OCI-M2 (cell line): ENCODE results near the gene DENND4A.
A peak's percentile ranks its signal among the peaks of the same experiment; 100 is the strongest.

Experiments used
- DNase-seq: peaks from one replicate; lab custom pipeline; 2025; ENCODE audit not compliant: unreplicated experiment; lab: John Stamatoyannopoulos, UW

The DENND4A gene

DNA sequence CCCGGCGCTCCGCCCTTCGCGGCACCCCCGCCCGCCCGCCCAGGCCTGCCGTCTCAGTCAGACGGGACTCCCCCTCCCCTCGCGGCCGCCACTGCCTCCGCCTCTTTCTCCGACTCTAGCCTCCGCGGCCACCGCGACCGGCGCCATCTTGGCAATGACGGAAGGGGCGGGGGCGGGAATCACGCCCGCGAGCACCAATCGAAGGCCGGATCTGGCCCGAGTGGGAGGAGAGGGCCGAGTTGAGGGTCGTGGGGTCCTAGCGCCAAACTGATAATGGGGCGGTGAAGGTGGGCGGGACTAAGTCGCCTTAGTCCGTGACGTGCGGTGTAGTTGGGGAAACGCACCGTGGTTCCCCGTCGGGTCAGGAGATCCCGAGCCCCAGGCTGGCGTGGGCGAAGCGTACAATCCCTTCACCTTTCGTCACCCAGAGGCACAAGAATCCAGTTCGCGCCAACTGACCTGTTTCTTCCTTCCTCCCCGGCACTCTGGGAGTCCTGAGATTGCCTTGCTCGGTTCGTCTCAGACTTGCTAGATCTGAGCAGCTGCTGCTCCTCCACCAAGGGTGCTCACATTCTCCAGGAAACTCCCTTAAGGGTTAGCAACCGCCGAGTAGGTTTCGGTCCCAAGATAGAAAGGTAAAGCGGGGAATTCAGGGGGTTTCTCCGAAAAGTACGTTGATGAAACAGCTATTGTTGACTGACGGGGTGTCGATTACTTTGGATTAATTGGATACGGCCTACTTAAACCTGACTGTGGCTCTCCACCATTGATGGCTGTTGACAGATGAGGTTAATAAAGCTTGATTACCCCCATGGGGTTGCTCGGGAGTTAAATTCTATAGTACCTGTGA, at the start of gene DENND4A:
TSS of gene DENND4A (minus strand) at position 156 of the 850 bp plus-strand sequence. CDS start 35,843 bp downstream, outside the sequence.
- peak; percentile 85 for DNase-seq

DNA sequence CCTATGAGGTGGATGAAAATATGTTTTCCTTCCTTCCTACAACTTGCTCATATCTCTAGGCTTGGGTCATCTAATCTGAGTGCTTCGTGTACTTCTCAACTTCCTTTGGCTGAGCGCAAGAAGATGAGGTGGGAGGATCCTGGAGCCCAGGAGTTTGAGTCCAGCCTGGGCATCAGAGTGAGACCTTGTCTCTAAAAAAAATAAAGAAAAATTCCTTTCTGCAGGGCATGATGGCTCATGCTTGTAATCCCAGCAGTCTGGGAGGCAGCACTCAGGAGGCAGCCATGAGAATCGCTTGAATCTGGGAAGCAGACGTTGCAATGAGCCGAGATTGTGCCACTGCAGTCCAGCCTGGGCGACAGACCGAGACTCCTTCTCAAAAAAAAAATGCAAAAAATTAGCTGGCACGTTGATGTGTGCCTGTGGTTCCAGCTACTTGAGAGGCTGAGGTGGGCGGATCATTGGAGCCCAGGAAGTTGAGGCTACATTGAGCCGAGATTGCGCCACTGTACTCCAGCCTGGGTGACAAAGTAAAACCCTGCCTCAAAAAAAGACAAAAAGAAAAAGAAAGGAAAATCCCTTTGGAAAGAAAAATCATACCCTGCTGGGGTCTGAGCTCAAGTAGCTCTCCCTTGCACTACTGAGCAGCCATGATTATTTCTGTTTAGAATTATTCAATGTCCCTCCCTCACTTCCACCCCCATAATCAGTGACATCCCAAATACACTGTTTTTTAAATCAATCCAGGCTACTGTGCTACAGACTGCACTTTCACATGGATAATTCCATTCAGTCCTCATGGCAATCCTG, 49.2 kb upstream of the DENND4A start:
- DNase-seq: no peak

DNA sequence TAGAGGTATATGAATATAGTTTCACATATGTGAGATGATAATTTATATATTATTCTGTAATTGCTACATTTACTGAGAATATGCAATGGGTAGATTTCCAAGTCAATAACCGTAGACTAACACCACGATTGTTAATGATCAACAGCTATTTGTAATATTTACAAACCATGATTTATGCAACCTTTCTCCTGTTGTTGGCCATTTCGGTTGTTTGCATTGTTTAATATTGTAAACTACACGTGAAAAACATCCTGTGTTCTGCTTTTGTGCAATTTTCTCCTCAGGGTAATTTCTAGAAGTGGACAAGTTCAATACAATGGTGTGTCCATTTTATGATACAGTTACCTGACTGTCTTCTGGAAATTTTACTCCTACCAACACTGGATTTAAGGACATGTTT, 47.9 kb upstream of the DENND4A start:
- DNase-seq: no peak

DNA sequence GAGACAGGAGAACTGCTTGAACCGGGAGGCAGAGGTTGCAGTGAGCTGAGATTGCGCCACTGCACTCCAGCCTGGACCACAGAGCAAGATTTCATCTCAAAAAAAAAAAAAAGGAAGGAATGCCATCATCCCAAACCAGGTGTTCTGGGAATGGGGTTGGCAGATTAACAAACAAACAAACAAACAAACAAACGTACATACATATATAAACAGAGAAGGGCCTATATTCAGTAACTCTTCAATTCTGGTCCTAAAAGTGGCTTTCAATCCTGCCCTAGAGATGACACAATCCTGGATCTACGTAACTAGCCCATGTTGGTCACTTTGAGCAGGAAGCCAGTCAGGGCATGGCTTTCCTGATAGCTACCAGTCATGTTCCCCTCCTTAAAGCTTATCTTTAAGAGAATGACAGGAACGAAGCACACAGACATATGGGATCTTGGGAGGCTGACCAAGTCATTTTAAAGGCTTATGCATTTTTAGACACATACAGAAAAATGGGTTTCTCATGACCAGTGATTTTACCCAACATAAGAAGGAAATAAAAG, 47.3 kb upstream of the DENND4A start:
- peak; percentile 35 for DNase-seq

DNA sequence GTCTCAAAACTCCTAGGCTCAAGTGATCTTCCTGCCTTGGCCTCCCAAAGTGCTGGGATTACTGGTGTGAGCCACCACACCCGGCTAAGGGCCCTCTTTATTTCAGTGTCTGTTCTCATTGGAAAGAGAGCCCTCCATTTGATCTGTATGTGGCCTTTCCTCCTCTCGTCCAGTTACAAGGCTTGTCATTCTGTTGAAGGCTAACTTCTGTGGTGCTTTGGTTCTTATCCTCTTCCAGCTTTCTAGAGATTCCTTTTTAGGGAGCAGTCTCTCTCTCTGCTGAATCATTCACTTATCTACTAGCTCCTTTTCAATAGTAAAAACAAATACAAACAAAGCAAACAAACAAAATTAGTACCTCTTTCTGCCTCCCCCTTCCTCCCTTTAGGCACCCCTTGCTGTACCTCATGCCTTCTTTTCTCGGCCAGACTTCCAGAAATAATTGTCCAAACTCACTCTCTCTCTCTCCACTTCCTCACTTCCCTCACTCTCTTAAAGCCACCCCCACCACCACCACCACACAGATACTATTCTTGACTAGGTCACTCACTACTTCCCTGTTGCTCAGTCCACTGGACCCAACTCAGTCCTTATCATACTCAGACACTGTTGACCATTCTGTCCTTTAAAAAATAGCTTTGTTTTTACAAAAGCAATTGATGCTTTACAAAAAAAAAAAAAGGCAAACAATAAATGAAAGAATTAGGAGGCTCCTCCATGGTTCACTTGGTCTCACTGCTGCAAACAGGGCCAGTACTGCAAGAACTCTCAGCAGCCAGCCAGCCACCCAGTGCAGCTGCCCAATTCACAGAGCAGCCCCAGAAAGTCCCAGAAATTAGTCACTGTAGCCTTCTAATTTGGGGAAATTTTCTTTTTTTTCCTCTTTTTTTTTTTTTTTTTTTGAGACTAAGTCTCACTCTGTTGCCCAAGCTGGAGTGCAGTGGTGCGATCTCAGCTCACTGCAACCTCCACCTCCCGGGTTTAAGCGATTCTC, 45.5 kb upstream of the DENND4A start:
- DNase-seq: peak; percentile 67

DNA sequence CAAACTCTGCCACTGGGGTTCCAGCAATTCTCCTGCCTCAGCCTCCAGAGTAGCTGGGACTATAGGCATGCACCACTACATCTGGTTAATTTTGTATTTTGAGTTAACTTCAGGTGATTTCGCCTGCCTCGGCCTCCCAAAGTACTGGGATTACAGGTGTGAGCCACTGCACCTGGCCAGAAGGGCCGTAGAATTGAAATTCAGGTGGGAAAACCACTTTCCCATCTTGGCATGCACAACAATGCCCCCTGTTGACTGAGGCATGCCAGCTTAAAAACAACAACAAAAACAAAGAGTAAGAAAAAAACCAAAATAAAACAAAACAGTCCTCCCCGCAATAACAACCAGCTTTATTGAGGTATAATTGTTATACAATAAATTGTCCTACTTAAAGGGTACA, 44.6 kb upstream of the DENND4A start:
- DNase-seq: no peak

DNA sequence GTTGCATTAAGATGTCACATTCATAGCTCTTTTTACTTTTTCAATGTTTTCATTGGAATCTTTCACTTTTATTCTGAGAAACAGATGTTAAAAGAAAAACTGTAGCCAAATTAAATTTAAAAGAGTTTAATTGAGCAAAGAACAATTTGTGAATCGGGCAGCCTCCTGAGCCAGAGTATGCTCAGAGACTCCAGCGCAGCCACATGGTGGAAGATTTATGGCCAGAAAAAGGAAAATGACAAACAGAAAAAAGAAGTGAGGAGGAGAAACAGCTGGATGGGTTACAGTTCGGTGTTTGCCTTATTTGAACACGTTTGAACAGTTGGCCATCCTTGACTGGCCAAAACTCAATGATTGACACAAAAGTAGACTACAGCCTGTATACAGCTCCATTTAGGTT, 43.4 kb upstream of the DENND4A start:
- no peak for DNase-seq

DNA sequence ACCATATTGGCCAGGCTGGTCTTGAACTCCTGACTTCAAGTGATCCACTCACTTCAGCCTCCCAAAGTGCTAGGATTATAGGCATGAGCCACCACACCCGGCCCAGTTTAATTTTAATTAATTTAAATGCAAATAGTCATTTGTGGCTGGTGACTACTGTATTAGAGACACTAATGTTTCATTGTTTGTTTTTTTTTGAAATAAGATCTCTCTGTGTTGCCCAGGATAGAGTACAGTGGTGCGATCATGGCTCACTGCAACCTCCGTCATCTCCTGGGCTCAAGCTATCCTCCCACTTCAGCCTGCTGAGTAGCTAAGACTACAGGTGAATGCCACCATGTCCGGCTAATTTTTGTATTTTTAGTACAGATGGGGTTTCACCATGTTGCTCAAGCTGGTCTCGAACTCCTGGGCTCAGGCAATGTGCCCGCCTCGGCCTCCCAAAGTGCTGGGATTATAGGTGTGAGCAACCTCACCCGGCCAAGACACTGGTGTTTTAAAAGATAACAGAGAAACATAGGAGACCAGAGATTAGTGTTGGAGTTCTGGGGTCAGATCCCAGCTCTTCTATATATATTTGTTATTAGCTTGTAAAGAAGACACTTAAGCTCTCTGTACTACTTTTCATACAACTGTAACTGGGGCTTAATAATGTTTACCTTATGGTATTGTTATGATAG, 42.6 kb upstream of the DENND4A start:
- no peak for DNase-seq

DNA sequence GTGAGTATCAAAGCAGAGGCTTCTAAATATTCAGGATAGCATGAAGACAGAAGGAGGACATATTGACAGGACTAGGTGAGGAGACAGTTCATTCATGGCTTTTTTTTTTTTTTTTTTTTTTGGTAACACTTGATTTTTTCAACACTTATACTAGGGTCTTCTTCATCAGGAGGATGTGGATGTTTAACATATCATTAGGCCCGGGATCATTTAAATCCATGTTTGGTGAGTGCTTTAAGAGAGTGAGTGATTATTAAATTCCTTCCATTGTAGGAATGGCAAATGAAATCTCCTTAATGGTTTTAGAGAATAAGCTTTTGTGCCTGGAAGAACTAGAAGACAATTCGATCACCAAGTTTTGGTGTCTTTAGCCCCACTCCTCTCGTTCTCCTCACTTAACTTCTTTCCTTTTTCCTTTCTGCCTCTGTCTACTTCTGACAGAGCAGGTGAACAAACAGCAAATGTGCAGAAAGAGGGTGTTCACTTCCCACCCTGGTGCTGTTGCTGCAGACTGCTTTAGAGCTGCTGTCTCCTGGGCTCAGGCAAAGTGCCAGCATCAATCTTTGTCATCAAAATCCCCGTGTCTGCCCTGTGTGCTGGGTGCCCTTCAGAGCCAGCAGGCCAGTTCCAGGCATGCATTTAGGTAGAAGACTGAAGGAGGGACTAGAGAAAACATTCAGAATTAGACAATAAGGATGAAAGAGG, 41.6 kb upstream of the DENND4A start:
- DNase-seq: no peak

DNA sequence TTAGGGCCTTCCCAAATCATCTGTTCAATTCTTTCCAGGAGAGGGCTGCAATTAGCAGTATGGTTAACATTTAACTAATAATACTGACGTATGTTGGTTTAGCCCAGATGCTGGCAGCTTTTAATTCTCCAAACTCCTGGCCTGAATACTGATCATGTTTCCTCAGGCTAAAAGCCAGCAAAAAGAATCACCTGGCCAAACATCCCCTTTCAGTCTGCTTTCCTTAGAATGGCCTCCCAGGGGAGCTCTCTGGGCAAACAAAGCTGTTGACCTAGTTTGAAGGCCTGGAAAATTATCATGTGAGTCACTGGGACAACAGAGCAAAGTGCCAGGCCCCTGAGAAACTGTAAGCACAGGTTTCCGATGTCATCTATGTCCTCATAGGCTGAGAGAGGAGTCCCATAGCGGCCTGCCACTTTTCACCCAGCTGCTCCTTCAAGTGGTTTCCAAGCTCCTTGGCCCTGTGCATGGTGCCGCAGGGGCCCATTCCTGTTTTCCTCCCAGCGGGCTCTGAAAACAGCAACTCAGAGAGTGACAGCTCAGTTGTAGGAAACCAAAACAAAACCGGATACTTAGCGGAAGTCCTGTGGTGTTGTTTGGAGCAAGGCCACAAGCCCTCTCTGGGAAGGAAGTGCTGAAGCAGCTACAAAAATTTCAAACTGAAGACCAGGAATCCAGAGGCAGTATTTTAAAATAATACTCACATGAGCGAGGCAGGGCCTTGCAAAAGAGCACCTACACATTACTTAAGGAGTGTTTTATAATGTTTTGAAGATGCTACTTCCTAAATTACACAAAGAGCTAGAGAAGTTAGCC, 40.7 kb upstream of the DENND4A start:
- no peak for DNase-seq

DNA sequence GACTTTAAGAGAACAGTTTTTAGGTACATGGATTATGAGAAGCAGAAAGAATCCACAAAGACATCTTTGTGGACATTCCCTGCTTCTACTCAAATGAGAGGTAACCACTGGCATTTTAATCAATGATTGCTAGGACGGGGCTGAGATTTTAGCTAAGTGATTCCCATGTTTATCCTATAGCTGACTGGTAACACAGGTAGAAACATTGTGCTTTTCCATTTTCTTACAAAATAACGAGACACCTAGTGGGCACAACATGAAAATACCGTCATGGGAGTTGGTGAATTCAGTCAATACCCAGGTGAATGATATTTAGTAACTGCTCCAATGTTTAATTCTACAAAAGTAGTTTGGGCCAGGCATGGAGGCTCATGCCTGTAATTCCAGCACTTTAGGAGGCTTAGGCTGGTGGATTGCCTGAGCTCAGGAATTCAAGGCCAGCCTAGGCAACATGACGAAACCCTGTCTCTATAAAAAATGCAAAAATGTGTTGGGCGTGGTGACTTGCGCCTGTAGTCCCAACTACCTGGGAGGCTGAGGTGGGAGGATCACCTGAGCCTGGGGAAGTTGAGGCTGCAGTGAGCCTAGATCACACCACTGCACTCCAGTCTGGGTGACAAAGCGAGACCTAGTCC, 37.2 kb upstream of the DENND4A start:
- no peak for DNase-seq

DNA sequence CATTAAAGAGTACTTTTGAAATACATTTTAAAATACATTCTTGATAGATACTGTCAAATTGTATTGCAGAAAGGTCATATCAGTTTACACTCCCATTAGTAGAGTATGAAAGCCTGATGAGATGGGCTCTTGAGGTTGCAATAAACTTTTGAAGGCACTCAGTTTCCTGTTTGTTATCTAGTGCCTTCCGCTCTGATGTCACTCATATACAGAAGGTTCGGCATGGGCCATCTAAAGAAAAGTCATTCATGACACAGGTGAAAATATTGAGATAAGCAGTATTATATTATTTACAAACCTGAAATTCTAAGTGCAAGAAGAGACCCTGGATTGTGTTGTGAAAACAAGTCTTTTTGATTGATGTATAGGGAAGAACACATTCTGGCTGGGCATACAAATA, 36.5 kb upstream of the DENND4A start:
- no peak for DNase-seq

DNA sequence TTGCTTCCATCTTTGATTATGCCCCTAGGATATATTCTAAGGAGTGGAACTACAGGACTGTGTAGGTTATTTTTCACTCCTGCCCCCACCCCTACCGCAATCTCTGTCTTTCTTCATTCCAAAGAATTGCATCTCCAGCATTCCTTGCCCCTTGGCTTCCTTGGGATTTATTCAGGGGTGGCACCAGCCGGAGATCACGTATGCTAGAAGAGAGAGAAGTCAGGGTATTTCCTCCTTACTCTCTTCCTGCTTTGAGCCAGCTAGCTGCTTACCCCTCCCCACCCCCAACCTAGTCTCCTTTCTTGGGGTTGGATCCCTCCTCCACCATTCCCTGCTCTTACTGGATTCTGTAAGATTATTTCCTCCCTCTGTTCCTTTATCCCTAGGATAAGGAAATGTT, 35.0 kb upstream of the DENND4A start:
- DNase-seq: no peak

DNA sequence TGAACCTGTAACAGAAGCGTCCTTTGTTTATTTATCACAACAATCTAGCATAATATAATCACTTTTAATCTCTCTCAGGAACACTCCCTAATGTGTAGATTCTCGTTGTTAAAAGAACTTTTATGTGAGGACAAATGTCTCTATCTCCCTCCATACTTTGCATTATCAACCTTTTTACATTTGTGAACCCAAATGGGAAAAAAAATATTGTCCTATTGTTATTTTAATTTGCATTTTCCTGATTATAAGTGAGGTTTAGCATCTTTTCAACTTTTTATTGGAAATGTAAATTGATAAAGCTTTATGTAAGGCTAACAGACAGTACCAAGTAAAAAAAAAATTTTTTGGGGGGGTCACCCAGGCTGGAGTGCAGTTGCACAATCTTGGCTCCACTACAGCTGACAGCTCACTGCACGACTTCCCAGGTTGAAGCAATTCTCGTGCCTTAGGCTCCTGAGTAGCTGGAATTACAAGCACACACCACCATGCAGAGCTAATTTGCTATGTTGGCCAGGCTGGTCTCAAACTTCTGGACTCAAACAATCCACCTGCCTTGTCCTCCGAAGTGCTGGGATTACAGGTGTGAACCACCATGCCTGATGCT, 33.0 kb upstream of the DENND4A start:
- DNase-seq: no peak

DNA sequence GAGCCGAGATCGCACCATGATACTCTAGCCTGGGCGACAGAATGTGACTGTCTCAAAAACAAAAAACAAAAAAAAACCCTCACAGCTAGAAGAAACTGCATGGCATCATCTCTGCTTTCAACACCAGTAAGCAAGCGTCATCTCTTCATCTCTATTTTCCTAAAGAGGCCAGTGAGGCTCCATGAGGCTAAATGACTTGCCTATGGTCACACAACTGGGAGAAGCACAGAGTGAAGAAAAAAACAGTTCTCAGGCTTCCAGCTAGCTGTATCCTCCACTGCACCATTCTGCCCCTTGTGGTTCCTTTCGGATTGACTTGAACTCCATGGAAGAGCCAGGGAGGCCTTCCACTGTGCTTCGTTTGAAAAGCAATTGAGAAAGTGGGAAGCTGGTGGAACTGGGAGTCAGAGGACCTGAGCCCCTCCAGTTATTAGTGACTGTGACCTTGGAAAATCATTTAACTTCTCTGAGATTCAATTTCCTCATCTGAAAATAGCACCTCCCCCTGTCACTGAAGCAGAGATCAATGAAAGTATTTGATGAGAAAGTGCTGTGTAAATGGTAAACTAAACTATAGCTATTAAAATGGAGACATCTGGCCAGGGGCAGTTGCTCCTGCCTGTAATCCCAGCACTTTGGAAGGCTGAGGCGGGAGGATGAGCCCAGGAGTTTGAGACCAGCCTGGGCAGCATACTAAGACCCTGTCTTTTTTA, 32.1 kb upstream of the DENND4A start:
- DNase-seq: no peak

DNA sequence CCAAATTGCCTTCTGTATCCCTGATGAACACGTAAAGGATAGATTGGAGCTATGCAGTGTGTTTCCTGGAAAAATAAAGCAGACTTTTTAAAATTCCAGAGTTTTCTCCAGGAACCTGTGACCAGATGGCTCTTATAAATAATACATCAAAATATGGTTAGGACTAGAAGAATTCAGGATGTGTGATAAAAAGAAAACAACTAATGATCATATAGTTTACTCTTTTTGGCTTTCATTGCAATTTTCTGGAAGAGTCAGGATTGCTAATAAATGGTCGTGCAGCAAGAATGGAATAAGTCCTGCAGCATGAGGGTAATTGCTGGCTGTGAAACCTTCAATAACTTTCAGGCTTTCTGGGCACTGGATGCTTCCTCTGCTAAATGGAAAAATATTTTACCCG, 30.2 kb upstream of the DENND4A start:
- no peak for DNase-seq

DNA sequence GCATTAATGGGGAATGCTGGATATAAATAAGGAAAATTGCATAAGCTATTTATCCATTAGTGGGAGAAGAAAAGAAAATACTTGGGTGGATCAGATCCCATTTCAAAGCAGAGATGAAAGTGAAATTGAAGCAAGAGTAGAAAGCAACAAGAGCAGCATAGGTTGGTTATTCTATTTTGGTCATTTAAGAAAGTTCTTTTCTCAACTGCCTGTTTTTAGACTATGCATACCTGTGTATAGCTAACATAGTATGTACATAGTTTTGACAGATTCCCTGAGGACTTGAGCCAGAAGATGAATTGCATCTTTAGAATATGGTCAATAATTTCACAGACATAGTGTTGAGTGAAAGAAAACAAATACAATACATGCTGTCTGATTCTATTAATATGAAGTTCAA, 29.0 kb upstream of the DENND4A start:
- DNase-seq: no peak
